EL (cell line): ENCODE data around the gene CFAP251.
"Not testable (repeated sequence)": the region's sequence is repeated elsewhere in the genome, so short reads cannot be mapped to it uniquely, and the experiment has no call there.

ENCODE experiments used
- DNase-seq: peaks from one replicate; pipeline ENCODE4 v3.0.0-alpha.2; 2016

CFAP251 gene

DNA sequence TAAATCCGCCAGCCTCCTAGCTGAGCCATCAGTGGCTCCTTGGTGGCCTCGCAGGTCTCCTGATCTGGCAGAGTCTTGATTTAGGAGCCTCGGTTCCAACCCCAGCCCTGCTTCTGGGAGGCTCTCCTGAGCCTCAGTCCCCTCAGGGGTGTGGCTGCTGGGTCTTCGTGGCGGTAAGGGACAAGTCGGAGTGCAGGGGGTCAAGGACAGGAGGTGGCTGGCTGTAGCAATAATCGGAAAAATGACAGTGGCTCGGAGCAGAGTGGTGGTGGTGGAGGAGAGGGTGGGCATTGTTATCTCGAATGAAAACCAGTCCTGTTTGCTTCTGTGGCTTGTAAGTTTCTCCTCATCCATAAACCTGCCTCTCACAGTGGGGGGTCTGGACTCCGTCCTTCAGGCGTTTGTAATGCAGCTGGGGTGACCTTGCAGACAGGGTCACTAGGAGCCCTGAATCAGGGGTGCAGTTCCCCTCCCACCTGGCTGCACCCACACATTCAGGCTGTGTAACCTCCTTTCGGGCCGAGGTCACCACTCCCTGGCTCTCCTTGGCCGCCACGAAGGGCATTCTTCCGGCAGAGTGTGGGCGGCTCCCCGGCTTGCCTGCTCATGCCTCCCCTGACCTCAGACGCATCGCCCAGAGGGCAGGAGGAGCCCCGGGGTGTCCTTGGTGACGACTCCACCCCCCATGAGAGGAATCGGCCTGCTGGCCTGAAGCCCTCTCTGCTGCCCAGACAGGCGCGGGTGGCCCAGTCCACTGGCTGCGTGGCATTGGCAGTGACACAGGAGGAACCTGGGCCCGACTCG, 111.4 kb downstream of the CFAP251 start:
- DNase-seq = peak; percentile 19

DNA sequence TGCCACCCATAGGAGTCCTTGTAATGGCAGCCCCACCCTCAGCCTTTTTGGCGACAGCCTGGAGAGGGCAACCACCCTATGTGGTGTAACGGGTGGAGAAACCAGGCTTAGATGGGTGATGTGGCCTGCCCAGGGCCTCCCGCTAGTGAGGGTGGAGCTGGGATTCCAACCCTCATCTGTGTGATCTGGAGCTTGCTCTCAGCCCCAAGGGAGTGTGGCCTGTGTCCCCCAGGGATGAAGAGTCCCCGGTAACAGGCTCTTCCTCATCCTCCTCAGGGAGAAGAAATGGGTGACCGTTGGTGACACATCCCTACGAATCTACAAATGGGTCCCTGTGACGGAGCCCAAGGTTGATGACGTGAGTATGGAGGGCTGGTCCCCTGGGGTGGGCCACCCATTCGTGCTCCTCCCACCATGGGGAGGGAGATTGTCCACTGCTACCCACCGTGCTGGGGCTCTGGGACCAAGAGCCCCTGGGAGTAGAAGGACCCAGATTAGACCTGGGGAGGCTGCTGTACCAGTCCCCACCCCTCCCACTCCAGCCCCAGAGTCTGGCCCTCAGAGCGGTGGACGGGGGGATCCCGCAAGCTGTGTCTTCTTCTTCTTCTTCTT, 112.1 kb downstream of the CFAP251 start:
- DNase-seq = no peak

DNA sequence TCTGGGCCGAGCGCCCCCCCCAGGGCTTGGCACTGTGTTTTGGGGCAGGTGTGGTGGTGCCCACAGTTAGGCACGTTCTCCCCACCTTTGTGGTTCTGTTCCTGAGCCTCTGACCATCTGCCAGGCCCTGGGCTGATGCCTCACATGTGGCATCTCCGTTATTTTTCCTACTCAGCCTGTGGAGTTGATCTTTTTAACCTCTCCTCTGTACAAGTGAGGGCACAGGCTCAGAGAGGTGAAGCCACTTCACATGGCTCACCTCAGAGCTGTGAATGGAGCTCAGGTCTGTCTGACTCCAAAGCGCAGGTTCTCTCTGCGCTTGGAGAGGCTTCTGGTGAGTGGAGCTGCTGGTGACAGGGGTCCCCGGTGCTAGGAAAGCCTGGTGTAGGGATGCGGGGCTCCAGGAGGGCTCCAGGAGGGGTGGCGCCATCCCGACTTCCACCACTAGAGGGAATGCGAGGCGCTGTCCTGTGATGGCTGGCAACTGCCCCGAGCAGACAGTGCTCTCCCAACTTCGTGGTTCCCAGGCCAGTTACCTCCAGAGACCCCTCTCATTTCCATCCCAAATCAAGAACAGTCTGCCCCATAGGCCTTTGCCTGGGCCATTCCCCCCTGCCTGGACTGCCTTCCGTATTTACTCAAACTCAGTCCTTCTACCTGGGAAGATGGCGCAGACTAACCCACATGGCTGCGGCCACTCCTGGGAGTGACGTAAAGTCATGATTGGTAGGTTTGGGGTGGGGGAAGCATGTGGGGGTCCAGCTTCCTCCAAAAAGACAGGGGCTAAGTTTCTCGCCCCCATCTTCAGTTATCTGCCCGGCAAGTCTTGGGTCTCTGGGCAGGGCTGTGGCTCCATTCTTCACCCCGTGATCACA, 113.2 kb downstream of the CFAP251 start:
- peak; percentile 28 for DNase-seq

DNA sequence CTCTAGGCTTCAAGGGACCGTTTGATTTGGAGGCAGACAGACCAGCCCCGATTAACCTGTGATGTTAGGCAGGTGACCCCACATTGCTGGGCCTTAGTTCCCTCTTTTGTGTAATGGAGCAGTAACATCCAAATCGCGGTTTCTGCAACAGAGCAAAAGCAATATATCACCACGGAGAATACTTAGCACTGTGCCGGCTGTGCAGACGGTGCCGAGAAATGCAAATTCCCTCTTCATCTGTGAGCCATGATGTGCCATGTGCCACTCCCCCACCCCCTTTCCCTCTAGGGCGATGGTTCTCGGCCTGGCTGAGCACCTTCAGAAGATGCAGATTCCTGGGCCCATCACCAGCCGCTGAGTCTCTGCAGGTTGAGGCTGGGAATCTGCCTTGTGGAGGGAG, 114.2 kb downstream of the CFAP251 start:
- DNase-seq = no peak

DNA sequence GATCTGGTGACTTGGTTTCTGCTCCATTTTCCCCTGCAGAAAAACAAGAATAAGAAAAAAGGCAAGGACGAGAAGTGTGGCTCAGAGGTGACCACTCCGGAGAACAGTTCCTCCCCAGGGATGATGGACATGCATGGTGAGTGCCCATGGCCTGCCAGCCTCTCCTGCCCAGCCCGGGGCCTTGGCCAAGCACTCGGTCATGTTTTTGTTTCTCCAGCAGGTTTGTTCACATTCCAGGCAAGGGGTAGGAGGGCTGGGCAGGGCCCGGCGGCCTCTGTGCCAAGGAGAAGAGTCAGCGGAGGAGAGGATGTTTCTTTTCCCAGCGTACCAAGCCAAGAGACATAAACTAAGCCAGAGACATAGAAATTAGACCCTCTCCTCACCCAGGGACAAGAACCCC, 116.9 kb downstream of the CFAP251 start:
- DNase-seq = no peak

DNA sequence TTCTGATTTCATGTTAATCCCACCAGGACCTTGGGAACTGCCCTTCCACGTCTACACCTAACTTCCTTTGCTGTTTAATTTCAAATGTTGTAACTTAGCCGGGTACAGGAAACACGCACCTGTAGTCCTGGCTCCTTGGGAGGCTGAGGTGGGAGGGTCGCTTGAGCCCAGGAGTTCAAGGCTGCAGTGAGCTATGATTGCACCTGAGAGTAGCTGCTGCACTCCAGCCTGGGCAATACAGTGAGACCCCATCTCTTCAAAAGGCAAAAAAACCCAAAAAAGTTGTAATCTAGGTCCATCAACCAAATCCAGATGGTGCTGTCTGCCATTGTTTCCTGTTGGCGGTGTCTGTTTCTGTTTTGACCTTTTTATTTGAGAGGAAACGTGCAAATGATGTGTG, 117.8 kb downstream of the CFAP251 start:
- no peak for DNase-seq

DNA sequence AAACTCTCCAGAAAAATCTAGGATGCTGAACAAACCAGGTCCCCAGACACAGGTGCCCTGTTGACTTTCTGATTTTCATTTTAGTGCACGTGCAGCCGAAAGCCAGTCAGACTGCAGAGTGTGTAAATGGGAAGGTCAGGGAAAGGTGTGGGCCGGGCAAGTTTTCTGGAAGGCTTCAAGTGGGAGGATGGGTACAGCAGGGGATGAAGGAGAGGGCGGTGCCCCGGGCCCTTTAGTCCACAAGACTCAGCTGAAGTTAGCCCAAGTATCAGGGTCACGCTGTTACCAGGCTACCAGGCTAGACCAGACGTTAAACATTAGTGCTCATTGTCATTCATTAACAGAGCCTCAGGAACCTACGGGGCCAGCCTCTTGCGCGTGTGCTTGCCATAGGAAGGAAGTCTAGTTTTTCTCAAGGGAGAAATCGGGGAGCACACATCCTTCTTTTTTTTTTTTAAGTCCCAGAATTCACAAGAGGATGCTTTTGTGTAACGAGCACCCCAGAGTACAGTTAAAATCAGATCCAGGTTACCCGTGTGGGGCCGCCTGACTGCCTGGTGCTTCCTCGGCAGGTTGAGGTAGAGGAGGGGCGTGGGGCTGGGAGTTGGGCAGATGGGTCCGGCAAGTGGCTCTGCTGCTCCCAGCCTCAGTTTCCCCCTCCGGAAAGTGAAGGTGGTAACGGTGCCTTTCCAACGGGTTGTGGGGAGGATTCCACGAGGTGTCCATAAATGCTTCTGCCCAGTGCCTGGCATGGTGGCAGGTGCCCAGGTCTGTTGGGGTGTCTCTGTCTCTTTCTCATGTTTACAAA, 122.4 kb downstream of the CFAP251 start:
- no peak for DNase-seq

DNA sequence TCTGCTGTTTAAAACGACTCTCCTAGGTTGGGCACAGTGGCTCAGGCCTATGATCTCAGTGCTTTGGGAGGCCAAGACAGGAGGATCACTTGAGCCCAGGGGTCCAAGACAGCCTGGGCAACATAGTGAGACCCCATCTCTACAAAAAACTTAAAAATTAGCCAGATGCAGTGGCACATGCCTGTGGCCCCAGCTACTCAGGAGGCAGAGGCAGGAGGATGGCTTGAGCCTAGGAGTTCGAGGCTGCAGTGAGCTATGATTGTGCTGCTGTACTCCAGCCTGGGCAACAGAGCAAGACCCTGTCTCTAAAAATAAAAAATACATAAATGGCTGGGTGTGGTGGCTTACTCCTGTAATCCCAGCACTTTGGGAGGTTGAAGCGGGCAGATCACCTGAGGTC, 123.1 kb downstream of the CFAP251 start:
- not testable (repeated sequence) for DNase-seq

DNA sequence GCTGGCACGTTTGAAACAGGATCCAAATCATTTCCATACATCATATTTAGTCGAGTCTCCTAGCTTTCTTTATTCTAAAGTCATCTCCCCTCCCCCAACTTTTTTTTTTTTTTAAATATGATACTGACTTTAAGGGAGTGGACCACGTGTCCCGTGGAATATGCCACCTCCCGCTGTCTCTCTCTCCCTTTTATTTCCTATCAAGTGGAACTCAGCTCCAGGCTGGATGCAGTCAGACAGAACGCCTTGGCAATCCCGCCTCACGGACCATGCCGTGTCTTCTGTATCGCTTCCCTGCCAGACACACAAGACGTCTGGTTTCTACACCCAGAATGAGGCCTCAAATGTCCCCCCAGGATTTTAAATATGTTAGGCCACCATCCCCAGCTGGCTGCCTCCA, 124.5 kb downstream of the CFAP251 start:
- DNase-seq = no peak

DNA sequence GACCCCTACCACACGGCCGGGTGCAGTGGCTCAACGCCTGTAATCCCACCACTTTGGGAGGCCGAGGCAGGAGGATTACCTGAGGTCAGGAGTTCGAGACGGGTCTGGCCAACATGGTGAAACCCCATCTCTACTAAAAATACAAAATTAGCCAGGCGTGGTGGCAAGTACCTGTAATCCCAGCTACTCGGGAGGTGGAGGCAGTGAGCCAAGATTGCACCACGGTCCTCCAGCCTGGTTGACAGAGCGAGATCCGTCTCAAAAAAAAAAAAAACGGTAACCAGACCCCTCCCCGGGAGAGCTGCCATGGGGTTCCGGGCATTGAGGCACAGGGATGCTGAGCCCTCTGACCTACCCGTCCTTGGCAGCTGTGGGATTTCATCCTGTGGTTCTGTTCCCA, 125.1 kb downstream of the CFAP251 start:
- DNase-seq = no peak

DNA sequence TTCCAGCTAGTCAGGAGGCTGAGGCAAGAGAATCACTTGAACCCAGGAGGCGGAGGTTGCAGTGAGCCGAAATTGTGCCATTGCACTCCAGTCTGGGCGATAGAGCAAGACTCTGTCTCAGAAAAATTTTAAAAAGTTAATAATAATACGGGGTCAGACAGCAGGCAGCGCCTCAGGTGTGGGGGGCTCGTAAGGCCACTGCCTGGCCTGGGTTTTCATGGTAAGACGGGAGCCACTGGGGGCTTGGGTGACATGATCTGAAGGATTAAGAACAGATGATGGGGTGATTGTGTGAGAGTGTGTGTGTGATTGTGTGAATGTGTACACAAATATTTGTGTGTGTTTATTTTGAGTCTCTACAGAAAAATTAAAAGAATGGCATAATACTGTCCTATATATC, 126.9 kb downstream of the CFAP251 start:
- DNase-seq = no peak

DNA sequence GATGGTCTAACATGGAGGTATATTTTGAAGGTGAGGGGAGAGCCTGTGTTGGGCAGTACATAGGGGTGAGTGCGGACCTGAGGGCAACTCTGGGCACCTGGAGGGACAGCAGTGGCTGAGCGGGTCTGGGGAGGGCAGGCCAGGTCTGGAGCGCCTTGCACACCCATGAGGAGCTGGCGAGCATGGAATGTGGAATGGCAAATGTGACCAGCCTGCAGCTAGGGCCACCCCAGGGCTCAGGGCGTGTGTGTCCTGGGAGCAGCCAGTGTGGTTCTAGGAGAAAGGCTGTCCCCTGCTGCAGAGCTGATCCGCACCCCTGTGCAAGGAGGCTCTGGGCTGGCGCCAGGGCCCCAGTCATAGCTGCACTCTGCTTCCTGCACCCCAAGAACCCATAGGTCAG, 127.8 kb downstream of the CFAP251 start:
- DNase-seq = no peak

DNA sequence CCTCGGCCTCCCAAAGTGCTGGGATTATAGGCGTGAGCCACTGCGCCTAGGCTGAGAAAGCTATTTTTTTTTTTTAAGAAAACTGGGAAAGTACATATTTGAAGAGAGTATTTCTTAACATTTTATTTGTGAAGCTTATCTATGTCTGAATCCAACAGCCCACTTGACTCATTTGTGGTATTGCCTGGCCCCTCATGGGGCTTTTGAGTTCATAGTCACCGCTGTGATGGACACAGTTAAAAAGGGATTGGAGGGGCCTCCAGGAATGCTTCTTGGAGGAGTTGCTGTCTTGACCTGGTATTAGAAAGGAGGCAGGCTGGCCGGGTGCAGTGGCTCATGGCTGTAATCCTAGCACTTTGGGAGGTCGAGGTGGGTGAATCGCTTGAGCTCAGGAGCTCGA, 129.8 kb downstream of the CFAP251 start:
- DNase-seq = peak; percentile 33

DNA sequence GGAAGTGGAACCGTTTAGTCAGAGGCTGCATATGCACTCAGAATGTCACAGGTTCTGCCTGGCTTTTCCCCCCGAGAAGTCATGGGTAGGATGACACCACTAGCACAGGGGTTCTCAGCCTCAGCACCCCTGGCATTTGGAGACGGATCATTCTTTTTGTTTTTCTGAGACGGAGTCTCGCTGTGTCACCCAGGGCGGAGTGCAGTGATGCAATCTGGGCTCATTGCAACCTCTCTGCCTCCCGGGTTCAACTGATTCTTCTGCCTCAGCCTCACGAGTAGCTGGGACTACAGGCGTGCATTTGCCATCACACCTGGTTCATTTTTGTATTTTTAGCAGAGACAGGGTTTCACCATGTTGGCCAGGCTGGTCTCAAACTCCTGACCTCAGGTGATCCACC, 131.4 kb downstream of the CFAP251 start:
- DNase-seq = no peak

DNA sequence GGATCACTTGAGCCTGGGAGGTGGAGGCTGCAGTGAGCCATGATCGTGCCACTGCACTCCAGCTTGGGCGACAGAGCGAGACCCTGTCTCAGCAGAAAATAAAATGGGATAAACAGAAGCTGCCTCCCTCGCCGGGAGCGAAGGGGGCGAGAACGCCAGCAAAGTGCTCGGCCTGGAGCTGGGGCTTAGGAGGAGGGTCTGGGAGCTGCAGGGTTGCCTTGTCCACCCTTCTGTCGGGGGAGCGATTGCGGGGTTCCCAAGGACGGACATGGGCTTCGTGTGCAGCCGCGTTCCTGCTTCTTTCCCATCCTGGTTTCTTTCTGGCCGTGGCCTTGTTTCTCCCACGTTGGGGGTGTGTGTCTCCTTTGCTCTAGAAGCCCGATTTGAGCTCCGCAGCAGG, 132.3 kb downstream of the CFAP251 start:
- no peak for DNase-seq

DNA sequence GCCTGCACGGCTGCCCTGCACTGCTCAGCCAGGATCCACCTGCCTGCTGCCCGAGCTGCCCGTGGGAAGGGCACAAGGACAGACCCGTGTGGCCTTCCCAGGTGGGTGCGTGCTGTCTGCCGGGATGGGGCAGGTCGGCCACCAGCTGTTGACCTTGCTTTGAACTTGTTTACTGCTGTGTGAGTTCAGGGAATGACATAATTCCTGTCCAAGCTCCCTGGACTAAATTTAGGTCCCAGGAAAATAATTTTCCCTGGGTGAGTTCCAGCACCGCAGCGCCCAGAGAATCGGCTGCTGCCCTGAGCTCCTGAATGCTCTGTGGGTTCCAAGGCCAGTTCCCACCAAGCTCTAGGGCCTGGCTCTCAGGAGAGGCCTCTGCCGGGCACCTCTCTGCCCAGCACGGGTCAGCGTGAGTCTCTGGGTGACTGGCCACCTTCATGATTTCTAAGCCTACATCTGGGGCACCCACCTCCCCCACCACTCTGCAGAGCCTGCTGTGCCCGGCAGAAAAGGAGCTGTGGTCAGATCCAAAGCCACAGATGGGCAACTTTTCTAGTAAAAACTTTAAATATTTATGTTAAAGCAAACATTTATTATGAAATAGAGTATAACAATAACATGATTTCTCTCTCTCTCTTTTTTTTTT, 133.0 kb downstream of the CFAP251 start:
- no peak for DNase-seq

DNA sequence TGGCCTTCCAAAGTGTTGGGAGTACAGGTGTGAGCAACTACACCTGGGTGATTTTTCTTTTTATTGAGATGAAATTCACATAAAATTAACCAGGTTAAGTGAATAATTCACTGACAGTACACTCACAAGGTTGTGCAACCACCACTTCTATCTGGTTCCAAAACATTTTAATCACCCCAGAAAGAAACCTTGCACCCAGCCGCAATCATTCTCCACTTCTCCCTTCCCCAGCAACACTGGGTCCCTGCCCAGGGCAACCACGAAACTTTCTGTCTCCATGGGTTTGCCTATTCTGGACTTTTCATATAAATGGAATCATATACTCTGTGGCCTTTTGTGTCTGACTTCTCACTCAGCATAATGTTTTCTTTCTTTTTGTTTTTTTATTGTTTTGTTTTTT, 133.9 kb downstream of the CFAP251 start:
- DNase-seq = no peak
